Dermis blood vessel endothelial cell (primary cell): ENCODE data around the gene PIM3. TPM values are rescaled to one million over a fixed set of nuclear protein-coding genes. Genes with fewer than 3 reads are reported as not detected.

ENCODE experiments used
- DNase-seq: peaks from one replicate; pipeline ENCODE4 v3.0.0; 2010
- total RNA-seq: library from RNA; depleted of rRNA; stranded (reverse); fragments of >200 nt; gene quantifications from 2 replicates; pipeline ENCODE4 v1.2.3, GENCODE V29; 2014

PIM3 gene
- 463 and 464 TPM in 2 replicates for total RNA-seq

- DNase-seq = peak; percentile 98
Measured at GRCh38 chr22:49960159-49961004, at the start of gene PIM3. Gene PIM3 (plus strand): TSS chr22:49960772. CDS start chr22:49960948, 176 bp downstream.

GRCh38 chr22:49911881-49912625 is 48.5 kb upstream of the PIM3 start:
- DNase-seq = no peak

GRCh38 chr22:49913026-49913425 is 47.5 kb upstream of the PIM3 start:
- DNase-seq = no peak

GRCh38 chr22:49913446-49913845 is 47.1 kb upstream of the PIM3 start:
- no peak for DNase-seq

DNA sequence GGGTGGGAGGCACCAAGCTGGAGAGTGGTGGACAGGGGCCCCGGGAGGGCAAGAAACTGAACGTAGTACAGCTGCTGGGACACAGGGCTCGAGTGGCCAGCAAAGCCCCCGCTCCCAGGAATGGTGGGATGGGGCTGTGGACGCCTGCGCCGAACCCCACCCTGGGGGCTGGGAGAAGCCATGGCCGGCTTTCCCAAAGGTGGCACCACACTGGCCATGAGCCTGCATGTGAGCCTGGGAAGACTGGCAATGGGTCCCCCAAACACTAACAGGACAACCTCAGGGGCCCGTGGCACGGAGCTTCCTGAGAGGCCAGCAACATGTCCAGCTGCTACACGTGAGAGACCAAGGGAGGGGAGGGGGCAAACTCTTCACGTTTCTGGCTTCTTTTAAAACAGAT is 46.3 kb upstream of the PIM3 start:
- no peak for DNase-seq

GRCh38 chr22:49915610-49916009 is 45.0 kb upstream of the PIM3 start:
- DNase-seq = no peak

DNA sequence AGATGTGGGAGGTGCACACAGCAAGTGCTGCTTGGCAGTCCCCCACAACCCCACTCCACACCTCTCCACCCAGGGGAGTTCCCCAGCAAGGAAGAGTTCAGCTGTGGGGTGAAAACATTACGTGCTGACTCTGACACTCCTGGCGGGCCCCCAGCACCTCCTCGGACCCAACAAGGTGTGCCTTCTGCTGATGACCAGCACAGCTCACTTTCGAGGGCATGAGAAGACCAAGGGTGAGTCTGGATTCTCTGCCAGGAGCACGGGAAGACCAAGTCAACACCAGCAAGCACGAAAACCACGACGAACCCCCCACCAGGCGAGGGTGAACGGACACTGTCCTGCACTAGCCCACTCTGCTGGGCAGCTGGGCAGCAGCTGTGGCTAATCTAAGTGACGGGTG is 43.7 kb upstream of the PIM3 start:
- no peak for DNase-seq

DNA sequence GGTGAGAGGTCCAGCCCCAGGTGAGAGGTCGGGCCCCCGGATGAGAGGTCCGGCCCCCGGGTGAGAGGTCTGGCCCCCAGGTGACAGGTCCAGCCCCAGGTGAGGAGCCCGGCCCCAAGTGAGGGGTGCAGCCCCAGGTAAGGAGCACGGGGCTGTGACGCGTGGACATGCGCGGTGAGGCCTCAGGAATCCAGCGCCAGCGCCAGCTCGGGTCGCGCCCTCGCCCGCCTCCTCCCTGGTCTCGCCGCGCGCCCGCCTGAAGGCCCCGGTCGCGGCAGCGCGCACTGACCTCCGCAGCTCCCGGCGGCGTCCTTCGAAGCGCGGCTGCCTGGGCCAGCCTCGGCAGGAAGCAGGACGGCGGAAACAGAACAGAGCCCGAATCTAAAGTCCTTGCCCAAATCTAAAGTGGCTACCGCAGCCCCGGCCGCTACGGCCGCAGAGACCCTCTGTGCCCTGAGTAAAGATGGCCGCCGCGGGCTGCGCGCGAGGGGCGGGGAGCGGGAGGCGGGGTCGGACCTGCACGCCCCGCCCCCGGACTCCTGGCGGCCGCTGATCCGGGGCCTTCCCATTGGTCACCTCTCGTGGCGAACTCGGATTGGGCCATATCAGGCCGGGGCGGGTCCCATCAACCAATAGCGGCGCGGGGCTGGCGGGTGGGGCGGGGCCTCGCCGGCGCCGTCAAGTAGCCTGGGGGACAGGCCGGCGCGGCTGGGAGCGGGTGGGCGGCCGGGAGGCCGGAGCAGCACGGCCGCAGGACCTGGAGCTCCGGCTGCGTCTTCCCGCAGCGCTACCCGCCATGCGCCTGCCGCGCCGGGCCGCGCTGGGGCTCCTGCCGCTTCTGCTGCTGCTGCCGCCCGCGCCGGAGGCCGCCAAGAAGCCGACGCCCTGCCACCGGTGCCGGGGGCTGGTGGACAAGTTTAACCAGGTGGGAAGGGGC is 42.3 kb upstream of the PIM3 start, which contains the start of the genes ALG12 and CRELD2:
Gene ALG12 (minus strand): TSS at position 465 of the 937 bp plus-strand sequence. CDS start 4,673 bp downstream, outside the sequence.
Gene CRELD2 (plus strand): TSS at position 661 of the 937 bp plus-strand sequence. CDS start 136 bp downstream, at position 797.
- DNase-seq = peak; percentile 99

- DNase-seq = no peak
Measured at GRCh38 chr22:49918911-49919881, 41.4 kb upstream of the PIM3 start.

DNA sequence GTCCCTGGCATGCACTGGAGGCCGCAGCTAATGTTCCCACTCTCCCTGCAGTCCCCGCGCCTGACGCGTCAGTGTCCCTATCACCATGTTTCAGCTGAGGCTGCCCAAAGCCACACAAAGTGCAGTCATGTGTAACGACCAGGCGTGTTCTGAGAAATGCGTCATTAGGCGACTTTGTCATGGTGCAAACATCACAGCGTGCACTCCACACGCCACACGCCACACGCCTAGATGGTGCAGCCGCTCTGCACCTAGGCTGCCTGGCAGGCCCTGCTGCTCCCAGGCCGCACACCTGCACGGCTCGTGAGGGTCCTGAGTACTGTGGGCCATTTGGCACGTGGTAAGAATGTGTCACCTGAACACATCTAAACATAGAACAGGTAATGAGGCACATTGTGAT is 39.7 kb upstream of the PIM3 start:
- DNase-seq = no peak

DNA sequence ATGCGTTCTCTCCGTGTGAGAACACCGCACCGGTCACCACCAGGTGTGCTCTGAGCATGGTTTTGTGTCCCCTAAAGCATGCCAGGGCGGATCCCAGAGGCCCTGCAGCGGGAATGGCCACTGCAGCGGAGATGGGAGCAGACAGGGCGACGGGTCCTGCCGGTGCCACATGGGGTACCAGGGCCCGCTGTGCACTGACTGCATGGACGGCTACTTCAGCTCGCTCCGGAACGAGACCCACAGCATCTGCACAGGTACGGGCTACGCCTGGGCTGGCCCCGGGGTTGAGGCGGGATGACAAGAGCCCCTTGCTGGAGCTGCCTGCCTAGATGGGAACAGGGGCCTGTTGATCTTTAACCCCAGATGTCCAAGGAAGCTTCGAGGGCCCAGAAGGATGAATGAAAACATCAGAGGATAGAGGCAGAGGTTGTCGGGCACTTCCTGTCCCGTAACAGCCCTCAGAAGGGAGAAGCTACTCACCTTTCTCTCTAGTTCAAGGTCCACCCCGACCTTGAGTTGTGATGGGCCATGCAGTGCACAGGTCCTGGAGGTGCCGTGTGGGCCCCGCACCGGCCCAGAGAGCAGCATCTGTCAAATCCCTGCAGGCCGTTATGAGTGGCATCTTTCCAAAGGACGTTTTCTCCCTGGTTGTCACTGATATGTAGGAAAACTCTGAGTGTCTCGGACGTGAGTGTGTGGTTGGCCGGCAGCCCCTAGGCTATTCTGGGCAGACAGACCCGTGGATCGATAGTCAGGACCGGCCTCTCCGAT is 38.9 kb upstream of the PIM3 start:
- DNase-seq = no peak

- no peak for DNase-seq
Measured at GRCh38 chr22:49922484-49922883, 38.1 kb upstream of the PIM3 start.

DNA sequence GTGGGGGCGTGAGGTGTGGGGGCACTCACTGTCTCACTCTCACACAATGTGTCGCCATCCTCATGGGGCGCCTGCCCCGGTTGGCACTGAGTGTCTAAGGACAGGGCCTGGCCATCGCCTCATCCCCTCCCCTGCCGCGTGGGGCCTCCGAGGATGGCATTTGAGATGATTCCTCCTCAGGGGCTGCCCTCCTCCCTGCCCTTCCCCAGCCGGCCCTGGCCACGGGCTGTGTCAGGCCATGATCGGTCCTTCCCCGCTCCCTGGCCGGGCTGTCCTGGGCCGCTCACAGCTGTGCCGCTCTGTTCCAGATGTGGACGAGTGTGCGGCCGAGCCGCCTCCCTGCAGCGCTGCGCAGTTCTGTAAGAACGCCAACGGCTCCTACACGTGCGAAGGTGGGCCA is 37.6 kb upstream of the PIM3 start:
- no peak for DNase-seq

GRCh38 chr22:49923445-49923844 is 37.1 kb upstream of the PIM3 start:
- no peak for DNase-seq

- DNase-seq = no peak
Measured at GRCh38 chr22:49924113-49924833, 36.3 kb upstream of the PIM3 start.

DNA sequence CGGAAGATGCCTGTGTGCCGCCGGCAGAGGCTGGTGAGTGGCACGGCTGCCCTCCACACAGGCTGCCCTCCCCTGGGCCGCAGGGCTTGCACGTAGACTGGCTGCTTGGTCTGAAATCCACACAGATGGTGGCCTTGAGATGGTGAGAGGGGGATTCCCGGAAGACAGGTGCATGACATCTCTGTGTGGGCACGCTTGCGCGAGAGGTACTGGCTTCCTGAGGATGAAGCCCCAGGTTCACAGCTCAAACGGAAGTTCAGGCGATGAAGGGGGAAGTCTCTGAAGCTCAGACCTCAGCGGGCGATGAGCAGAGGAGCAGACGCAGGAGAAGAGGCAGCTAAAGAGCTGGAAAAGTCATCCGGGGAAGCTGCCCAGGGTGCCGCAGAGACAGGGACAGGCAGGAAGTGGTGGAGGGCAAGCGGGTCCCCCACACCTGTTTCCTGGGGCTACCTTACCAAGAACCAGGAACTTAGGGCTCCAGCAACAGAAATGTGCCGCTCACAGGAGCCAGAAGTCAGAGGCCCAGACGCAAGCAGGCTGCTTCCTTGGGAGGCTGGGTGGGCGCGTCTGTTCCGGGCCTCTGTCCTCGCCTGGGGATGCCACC is 34.9 kb upstream of the PIM3 start:
- DNase-seq = no peak

DNA sequence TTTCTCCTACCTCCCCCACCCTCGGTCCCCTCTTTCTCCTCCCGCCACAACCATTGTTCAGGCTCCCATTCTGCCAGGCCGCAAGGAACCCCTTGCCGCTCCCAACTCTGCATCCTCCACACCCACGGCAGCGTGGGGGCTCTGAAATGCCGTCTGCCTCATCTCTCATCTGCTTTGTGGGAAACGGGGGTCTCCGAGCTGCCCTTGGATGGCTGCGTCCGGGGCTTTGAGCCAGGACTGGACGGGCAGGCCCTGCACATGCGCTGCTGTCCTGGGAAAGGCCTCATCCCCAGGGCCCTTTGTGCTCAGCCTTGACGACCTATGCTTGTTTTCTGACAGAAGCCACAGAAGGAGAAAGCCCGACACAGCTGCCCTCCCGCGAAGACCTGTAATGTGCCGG is 33.7 kb upstream of the PIM3 start:
- DNase-seq = no peak

DNA sequence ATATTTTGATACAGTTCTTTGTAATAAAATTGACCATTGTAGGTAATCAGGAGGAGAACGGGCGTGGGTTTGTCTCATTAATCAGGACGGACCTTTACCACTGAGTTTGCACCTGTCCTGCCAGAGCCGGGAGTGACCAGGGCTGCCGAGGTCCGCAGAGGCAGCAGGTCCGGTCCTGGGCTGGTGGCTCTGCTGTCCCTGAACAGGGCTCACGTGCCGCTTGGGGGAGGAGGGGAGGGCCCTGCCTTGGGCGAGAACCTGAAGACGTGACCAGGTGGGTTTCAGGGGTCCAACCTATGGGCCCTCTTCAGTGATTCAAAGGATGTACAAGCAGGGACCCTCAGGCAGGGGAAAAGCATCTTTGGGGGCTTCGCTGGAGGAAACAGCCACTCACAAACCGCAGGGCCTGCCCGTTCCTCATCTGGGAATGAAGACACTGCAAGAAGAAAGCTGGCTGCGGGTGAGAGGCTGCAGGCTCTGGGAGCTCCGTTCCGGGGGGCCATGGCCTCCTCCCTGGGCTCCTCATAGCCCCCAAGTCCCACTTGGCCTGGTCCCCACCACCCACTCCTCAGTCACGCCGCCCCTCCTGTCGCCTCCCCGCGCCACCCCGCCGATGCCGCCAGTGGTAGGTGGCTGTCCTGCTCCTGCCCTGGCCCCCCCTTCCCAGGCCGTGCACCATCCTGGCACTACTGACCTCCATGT is 32.9 kb upstream of the PIM3 start:
- DNase-seq = no peak

DNA sequence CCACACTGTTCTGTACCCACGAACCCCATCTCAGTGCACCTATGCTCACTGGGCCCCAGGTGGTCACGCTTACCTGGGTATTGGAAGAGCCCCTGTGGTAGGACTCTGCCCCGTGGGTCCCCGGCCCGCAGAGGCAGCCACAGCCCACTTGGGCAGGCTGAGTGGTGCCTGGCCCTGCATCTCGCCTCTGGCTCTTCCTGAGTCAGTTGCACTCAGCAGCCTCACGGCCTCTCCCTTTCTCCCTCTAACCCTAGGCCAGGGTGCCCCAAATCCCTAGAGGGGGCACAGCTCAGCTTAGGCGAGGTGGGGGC is 32.4 kb upstream of the PIM3 start:
- DNase-seq = no peak
